ENCODE measurements around the gene CCDC6.

DNA sequence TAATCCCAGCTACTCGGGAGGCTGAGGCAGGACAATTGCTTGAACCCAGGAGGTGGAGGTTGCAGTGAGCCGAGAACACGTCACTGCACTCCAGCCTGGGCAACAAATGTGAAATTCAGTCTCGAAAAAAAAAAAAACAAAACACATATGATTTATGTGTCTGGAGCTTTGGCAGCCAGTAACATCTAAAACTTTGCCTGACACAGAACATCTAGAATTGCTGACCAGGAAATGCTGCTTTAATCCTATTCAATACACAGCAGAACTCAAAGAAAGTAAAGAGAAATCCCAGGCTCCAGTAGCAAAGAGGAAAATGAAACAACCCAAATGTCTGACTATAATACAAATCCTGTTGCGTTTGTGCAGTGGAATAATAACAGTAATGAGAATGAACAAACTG lies 4.5 kb upstream of the CCDC6 start:
- no peak for TF ChIP-seq YY1 (IDR thresholded peaks at IDR 0.05; ENCODE audit: insufficient read depth, insufficient read length)
- TF ChIP-seq ZNF274 (IDR thresholded peaks at IDR 0.05; ENCODE audit: low read depth, low read length) = no peak
- TF ChIP-seq SUZ12 (IDR thresholded peaks at IDR 0.05; ENCODE audit: extremely low read depth, insufficient read depth, insufficient read length) = no peak

Measured in NT2/D1 (cell line).